HEK293 (cell line): ENCODE results near the gene B4GALNT4.
A peak's percentile ranks its signal among the peaks of the same experiment; 100 is the strongest.
"Not testable (repeated sequence)": the region's sequence is repeated elsewhere in the genome, so short reads cannot be mapped to it uniquely, and the experiment has no call there.

ENCODE experiments used
- CTCF ChIA-PET: fragments of 350-600 bp; formaldehyde crosslinking; extraction: SDS; loops from one replicate; lab custom pipeline; 2021; ENCODE audit warnings: antibody characterized with exemption; lab: Yijun Ruan, JAX
- POLR2A ChIA-PET: fragments of 300-600 bp; formaldehyde crosslinking; extraction: SDS; loops from one replicate; lab custom pipeline; 2020; ENCODE audit warnings: antibody characterized with exemption, inconsistent platforms; lab: Yijun Ruan, JAX
- H3K27ac ChIP-seq: fragments of 200-500 bp; sonication (Bioruptor generic); 2 replicates; pipeline ENCODE4 v1.5.1; 2014; ENCODE audit warnings: low read depth, low read length, control low read depth, inconsistent platforms; ENCODE audit errors: extremely low read depth
- H3K36me3 ChIP-seq, 2 experiments: fragments of 200-500 bp in 1 of 2; sonication (Bioruptor generic) in 1 of 2; 1 replicate in 1 of 2; 2 replicates in 1 of 2; pipeline ENCODE4 v1.5.1; 2014 to 2017; ENCODE audit warnings: inconsistent platforms in 2 of 2, low read length in 2 of 2; ENCODE audit not compliant: control insufficient read depth in 2 of 2, insufficient read depth in 1 of 2
- H3K4me1 ChIP-seq: fragments of 200-500 bp; sonication (Bioruptor generic); 2 replicates; pipeline ENCODE4 v1.5.1; 2014; ENCODE audit warnings: mild to moderate bottlenecking, low read length, inconsistent platforms; ENCODE audit not compliant: control insufficient read depth, insufficient read depth
- H3K4me3 ChIP-seq: 2 replicates; pipeline ENCODE4 v1.5.1; 2011; ENCODE audit warnings: low read depth, mild to moderate bottlenecking, control low read depth, low read length, moderate library complexity
- H3K9me3 ChIP-seq: fragments of 200-500 bp; sonication (Bioruptor generic); 2 replicates; pipeline ENCODE4 v1.5.1; 2014; ENCODE audit warnings: low read depth, low read length, inconsistent platforms; ENCODE audit not compliant: control insufficient read depth, insufficient read depth
- ELK4 ChIP-seq: IDR thresholded peaks from 2 replicates; pipeline ENCODE4 v1.6.1; 2011; ENCODE audit warnings: mild to moderate bottlenecking, low read depth, low read length, borderline replicate concordance
- MEIS1 ChIP-seq: sonication (generic); formaldehyde crosslinking; IDR thresholded peaks from 2 replicates; pipeline ENCODE4 v1.8.1; 2022; ENCODE audit warnings: missing genetic modification reagents, mild to moderate bottlenecking, borderline replicate concordance
- PRDM2 ChIP-seq: fragments of 450-650 bp; formaldehyde crosslinking; IDR thresholded peaks from 2 replicates; pipeline ENCODE4 v1.5.1; 2016; ENCODE audit warnings: missing biosample characterization, missing genetic modification characterization, borderline replicate concordance
- ZIC2 ChIP-seq: fragments of 450-650 bp; formaldehyde crosslinking; IDR thresholded peaks from 2 replicates; pipeline ENCODE4 v1.5.1; 2016; ENCODE audit warnings: missing biosample characterization, missing genetic modification characterization
- ZNF449 ChIP-seq: fragments of 450-650 bp; formaldehyde crosslinking; IDR thresholded peaks from 2 replicates; pipeline ENCODE4 v1.5.1; 2017; ENCODE audit warnings: missing biosample characterization, mild to moderate bottlenecking, missing genetic modification characterization, moderate library complexity
- ZNF488 ChIP-seq: fragments of 450-650 bp; formaldehyde crosslinking; IDR thresholded peaks from 2 replicates; pipeline ENCODE4 v1.5.1; 2016; ENCODE audit warnings: missing biosample characterization, missing genetic modification characterization

Gene B4GALNT4

GRCh38 chr11:324156-324555, 45.1 kb upstream of the B4GALNT4 start (continued):
- TF ChIP-seq PRDM2 (tag by site-specific recombination), result no peak
- TF ChIP-seq ELK4, result no peak
- TF ChIP-seq ZNF449, result no peak

GRCh38 chr11:324593-325517, 44.4 kb upstream of the B4GALNT4 start:
- not testable (repeated sequence) for H3K27ac ChIP-seq, H3K9me3 ChIP-seq, H3K36me3 ChIP-seq, H3K4me3 ChIP-seq, H3K4me1 ChIP-seq
- CTCF ChIA-PET, result interaction anchor here (0.6 kb wide), 1 partner anchor 72 kb away, joined by 4 read pairs; no protein-coding TSS in a partner anchor
- POLR2A ChIA-PET, result interaction anchor here (1.6 kb wide), 1 partner anchor 31 kb away, joined by 5 read pairs; no protein-coding TSS in a partner anchor

- POLR2A ChIA-PET, result interaction anchor here (1.6 kb wide), 1 partner anchor 30 kb away, joined by 5 read pairs; no protein-coding TSS in a partner anchor
- H3K27ac ChIP-seq, result no peak overlapping the region
- no peaks in the 10 kb centered on the region for H3K9me3 ChIP-seq
- TF ChIP-seq ZIC2 (tag by site-specific recombination), result 0 out of 2 replicates have a peak, but pooled peaks have one; percentile 56
- TF ChIP-seq MEIS1 (CRISPR knock-in tag), result no peak
- CTCF ChIA-PET, result no interaction called here
- no peaks in the 10 kb centered on the region for H3K36me3 ChIP-seq
- H3K4me3 ChIP-seq, result no peak overlapping the region
- no peaks in the 10 kb centered on the region for H3K4me1 ChIP-seq
Measured at GRCh38 chr11:325796-326591, 43.3 kb upstream of the B4GALNT4 start.

- Histone ChIP-seq H3K27ac (no peak overlapping the region), H3K36me3 (no peaks in the 10 kb centered on the region), H3K4me3 (no peak overlapping the region), H3K9me3 (no peaks in the 10 kb centered on the region), H3K4me1 (no peaks in the 10 kb centered on the region)
- POLR2A ChIA-PET, result no interaction called here
- TF ChIP-seq ZNF488 (tag by site-specific recombination), result no peak
- TF ChIP-seq ZIC2 (tag by site-specific recombination), result peak; percentile 2; the same call in 1 of the 2 replicates
- CTCF ChIA-PET, result no interaction called here
Measured at GRCh38 chr11:326592-326841, 42.8 kb upstream of the B4GALNT4 start.
